Peyer's patch (tissue), 4 donors: ENCODE measurements around the gene NSMF. TPM values are rescaled to one million over a fixed set of nuclear protein-coding genes. Genes with fewer than 3 reads are reported as not detected.

Experiments used
- DNase-seq, 3 donors: peaks; one replicate each; pipeline ENCODE4 v3.0.0-alpha.2; 2017 to 2019
- H3K27ac ChIP-seq, 4 donors: fragments of 200-600 bp; sonication (generic); one replicate each; pipeline ENCODE4 v1.5.1; 2016 to 2019
- H3K27me3 ChIP-seq, 2 donors: fragments of 200-600 bp; sonication (generic); one replicate each; pipeline ENCODE4 v1.5.1; 2019
- H3K36me3 ChIP-seq, 3 donors: fragments of 200-600 bp; sonication (generic); one replicate each; pipeline ENCODE4 v1.5.1; 2016 to 2019
- H3K4me1 ChIP-seq, 4 donors: fragments of 200-600 bp; sonication (generic); one replicate each; pipeline ENCODE4 v1.5.1; 2016 to 2019
- H3K4me3 ChIP-seq, 4 donors: fragments of 200-600 bp; sonication (generic); 1 replicate in 3 of 4; 2 replicates in 1 of 4; pipeline ENCODE4 v1.5.1; 2016 to 2019; ENCODE audit warnings: mild to moderate bottlenecking in 1 of 4
- H3K9me3 ChIP-seq, 4 donors: fragments of 200-600 bp; sonication (generic); one replicate each; pipeline ENCODE4 v1.5.1; 2016 to 2019; ENCODE audit warnings: mild to moderate bottlenecking in 1 of 4
- POLR2A ChIP-seq, 2 donors: fragments of 450-650 bp; IDR thresholded peaks; one replicate each; pipeline ENCODE4 v1.5.1; 2017; ENCODE audit warnings: antibody characterized with exemption in 2 of 2, mild to moderate bottlenecking in 2 of 2, moderate library complexity in 2 of 2
- total RNA-seq, 4 donors: library from RNA; depleted of rRNA; stranded (reverse); fragments of >200 nt; gene quantifications; one replicate each; pipeline ENCODE4 v1.1.0, GENCODE V29; 2016
- TF ChIP-seq, protein P1 (sequence below), 6 experiments: fragments of 450-650 bp in 4 of 6; fragments of 200-600 bp in 2 of 6; sonication (generic) in 1 of 6; IDR thresholded peaks; one replicate each; pipeline ENCODE4 v1.5.1; 2017 to 2019; ENCODE audit warnings: antibody characterized with exemption in 6 of 6, mild to moderate bottlenecking in 3 of 6, moderate library complexity in 1 of 6

Gene NSMF
- total RNA-seq, 4 donors from 2014 or later = 47.0 to 135 (median 117) TPM

GRCh38 chr9:137465000-137465719 lies 6.0 kb upstream of the NSMF start:
- no peak for TF ChIP-seq POLR2A (IDR thresholded peaks at IDR 0.05)
- TF ChIP-seq, protein P1, sequence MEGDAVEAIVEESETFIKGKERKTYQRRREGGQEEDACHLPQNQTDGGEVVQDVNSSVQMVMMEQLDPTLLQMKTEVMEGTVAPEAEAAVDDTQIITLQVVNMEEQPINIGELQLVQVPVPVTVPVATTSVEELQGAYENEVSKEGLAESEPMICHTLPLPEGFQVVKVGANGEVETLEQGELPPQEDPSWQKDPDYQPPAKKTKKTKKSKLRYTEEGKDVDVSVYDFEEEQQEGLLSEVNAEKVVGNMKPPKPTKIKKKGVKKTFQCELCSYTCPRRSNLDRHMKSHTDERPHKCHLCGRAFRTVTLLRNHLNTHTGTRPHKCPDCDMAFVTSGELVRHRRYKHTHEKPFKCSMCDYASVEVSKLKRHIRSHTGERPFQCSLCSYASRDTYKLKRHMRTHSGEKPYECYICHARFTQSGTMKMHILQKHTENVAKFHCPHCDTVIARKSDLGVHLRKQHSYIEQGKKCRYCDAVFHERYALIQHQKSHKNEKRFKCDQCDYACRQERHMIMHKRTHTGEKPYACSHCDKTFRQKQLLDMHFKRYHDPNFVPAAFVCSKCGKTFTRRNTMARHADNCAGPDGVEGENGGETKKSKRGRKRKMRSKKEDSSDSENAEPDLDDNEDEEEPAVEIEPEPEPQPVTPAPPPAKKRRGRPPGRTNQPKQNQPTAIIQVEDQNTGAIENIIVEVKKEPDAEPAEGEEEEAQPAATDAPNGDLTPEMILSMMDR (IDR thresholded peaks at IDR 0.05) = no peak
- no peaks in the 10 kb centered on the region for H3K36me3 ChIP-seq
- peaks cover 0 to 13% (median 8%) of the 10 kb centered on the region in 4 donors for H3K4me1 ChIP-seq
- no peak overlapping the region for H3K4me3 ChIP-seq
- H3K27ac ChIP-seq = no peak overlapping the region
- DNase-seq = peak in 1 of 3 donors; percentile 34
- H3K9me3 ChIP-seq = no peaks in the 10 kb centered on the region
- no peaks in the 10 kb centered on the region for H3K27me3 ChIP-seq

DNA sequence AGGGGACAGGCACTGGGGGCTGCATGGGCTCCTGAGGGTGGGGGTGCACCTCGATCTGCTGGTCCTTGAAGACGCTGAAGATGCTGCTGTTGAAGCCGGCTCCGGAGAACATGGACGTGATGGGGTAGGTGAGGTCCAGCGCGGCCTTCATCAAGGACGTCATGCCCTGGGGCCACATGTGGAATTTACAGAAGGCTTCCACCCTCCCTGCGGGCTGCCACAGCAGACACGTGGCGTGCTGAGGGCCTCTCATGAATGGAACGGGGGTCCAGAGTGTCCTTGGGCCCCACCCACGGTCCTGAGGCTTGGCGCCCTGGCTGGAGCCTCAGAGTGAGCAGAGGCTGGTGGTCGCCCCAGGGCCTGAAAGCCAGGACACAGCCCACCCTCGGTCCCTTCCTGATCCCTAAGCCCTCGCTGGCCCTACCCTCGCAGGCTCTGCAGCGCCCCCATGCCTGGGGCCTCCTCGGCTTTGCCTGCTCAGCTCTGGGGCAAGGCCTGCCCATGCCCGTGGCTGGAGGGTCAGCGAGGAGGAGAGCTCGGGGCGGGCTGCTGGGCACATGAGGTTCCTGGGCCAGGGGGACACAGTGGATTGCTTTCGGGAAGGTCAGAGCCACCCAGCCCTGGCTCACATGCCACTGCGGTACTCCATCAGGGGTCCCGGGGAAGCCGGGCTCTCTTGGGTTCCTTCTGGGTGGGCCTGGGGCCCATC lies 5.3 kb upstream of the NSMF start:
- Histone ChIP-seq H3K36me3 (no peaks in the 10 kb centered on the region), H3K4me3 (no peak overlapping the region), H3K9me3 (no peaks in the 10 kb centered on the region), H3K27me3 (no peaks in the 10 kb centered on the region), H3K27ac (no peak overlapping the region), H3K4me1 (peaks cover 2 to 21% (median 14%) of the 10 kb centered on the region in 4 donors)
- TF ChIP-seq, protein P1 (IDR thresholded peaks at IDR 0.05) = no peak
- no peak for TF ChIP-seq POLR2A (IDR thresholded peaks at IDR 0.05)
- peak in 1 of 3 donors; percentile 43 for DNase-seq

- Histone ChIP-seq H3K4me3 (no peak overlapping the region), H3K36me3 (no peaks in the 10 kb centered on the region), H3K4me1 (peaks cover 4 to 22% (median 15%) of the 10 kb centered on the region in 4 donors), H3K9me3 (no peaks in the 10 kb centered on the region), H3K27ac (no peak overlapping the region), H3K27me3 (no peaks in the 10 kb centered on the region)
- DNase-seq = peak in 1 of 3 donors; percentile 41
- no peak for TF ChIP-seq POLR2A (IDR thresholded peaks at IDR 0.05)
- TF ChIP-seq, protein P1 (IDR thresholded peaks at IDR 0.05) = no peak
Observed at GRCh38 chr9:137463931-137464290, 4.8 kb upstream of the NSMF start.

- Histone ChIP-seq H3K36me3 (no peaks in the 10 kb centered on the region), H3K4me1 (peaks cover 4 to 29% (median 20%) of the 10 kb centered on the region in 4 donors), H3K27ac (no peak overlapping the region), H3K9me3 (no peaks in the 10 kb centered on the region), H3K27me3 (no peaks in the 10 kb centered on the region), H3K4me3 (no peak overlapping the region)
- peak in 1 of 3 donors; percentile 45 for DNase-seq
- TF ChIP-seq POLR2A (IDR thresholded peaks at IDR 0.05) = no peak
- TF ChIP-seq, protein P1 (IDR thresholded peaks at IDR 0.05) = no peak
Observed at GRCh38 chr9:137462986-137463930, 4.1 kb upstream of the NSMF start.

DNA sequence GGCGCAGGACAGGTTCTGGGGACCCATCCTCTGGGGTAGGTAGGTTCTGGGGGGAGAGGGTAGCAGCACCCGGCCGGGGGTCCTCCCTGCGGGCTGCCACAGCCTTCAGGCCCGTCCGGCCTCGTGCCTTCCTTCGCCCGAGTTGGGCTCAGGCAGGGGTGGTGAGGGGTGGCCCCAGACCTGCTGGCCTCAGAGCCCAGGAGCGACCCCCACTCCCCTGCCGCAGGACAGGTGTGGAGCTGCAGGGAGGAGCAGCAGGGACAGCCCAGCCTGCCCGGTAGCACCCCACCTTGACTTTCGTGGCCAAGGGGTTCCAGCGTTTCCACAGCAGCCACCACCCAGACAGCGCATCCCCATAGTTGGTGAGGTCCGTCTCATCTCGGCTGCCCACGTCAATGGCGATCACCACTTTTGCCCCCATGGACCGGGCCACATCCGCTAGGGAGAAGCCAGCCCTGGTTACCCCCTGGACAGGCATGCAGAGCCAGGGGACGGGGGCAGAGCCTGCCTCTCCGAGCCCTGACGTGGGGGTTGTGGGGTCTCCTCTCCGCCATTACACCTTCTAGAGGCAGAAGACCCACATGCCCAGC lies 3.4 kb upstream of the NSMF start:
- Histone ChIP-seq H3K27ac (peak overlapping the region in 3 of 4 donors; percentile 46 to 74 (median 68)), H3K4me1 (peaks cover 8 to 32% (median 24%) of the 10 kb centered on the region in 4 donors), H3K36me3 (peaks cover 0 to 1% (median 0%) of the 10 kb centered on the region in 3 donors), H3K4me3 (peak overlapping the region in 2 of 4 donors; percentile 14 to 40), H3K9me3 (no peaks in the 10 kb centered on the region), H3K27me3 (no peaks in the 10 kb centered on the region)
- no peak for DNase-seq
- TF ChIP-seq, protein P1 (IDR thresholded peaks at IDR 0.05) = no peak
- TF ChIP-seq POLR2A (IDR thresholded peaks at IDR 0.05) = no peak
